Endothelial cell (in vitro differentiated cells): ENCODE results near the gene UBA5. TPM values are rescaled to one million over a fixed set of nuclear protein-coding genes. Genes with fewer than 3 reads are reported as not detected.

Source experiments
- DNase-seq: peaks from one replicate; pipeline ENCODE4 v3.0.0; 2021; ENCODE audit warnings: low spot score
- H3K27ac Mint-ChIP-seq: one replicate; pipeline ENCODE4 v1.8.0; 2021; ENCODE audit warnings: mixed read lengths, inconsistent platforms; ENCODE audit not compliant: unreplicated experiment
- H3K27me3 Mint-ChIP-seq: one replicate; pipeline ENCODE4 v1.8.0; 2021; ENCODE audit warnings: mild to moderate bottlenecking, moderate library complexity, mixed read lengths, inconsistent platforms; ENCODE audit not compliant: unreplicated experiment
- H3K36me3 Mint-ChIP-seq: one replicate; pipeline ENCODE4 v1.8.0; 2021; ENCODE audit warnings: mild to moderate bottlenecking, low read depth, mixed read lengths, inconsistent platforms; ENCODE audit not compliant: unreplicated experiment
- H3K4me1 Mint-ChIP-seq: one replicate; pipeline ENCODE4 v1.8.0; 2021; ENCODE audit warnings: mild to moderate bottlenecking, mixed read lengths, inconsistent platforms; ENCODE audit not compliant: unreplicated experiment
- H3K4me3 Mint-ChIP-seq: one replicate; pipeline ENCODE4 v1.8.0; 2021; ENCODE audit warnings: mild to moderate bottlenecking, mixed read lengths, inconsistent platforms; ENCODE audit not compliant: unreplicated experiment
- H3K9me3 Mint-ChIP-seq: one replicate; pipeline ENCODE4 v1.8.0; 2021; ENCODE audit warnings: mixed read lengths, inconsistent platforms; ENCODE audit not compliant: unreplicated experiment
- CTCF ChIP-seq: fragments of 200-600 bp; sonication (generic); IDR thresholded peaks from one replicate; pipeline ENCODE4 v1.5.0; 2021; ENCODE audit warnings: antibody characterized with exemption; ENCODE audit not compliant: unreplicated experiment
- total RNA-seq: library from RNA; stranded (reverse); fragmentation: NEBNext Ultra II Directional; extraction: Animal tissue kit (Norgen Biotek cat#: 25700); gene quantifications from one replicate; pipeline ENCODE4 v1.2.1, GENCODE V29; 2021; ENCODE audit not compliant: unreplicated experiment

Gene UBA5
- total RNA-seq, 1 donor from 2014 or later = 53.5 TPM

- TF ChIP-seq CTCF = no peak
- Mint-ChIP-seq H3K4me3 (no peak overlapping the region), H3K4me1 (peaks cover 12% of the 10 kb centered on the region), H3K27me3 (peaks cover 2% of the 10 kb centered on the region), H3K9me3 (no peaks in the 10 kb centered on the region), H3K36me3 (peaks cover 4% of the 10 kb centered on the region), H3K27ac (no peak overlapping the region)
- no peak for DNase-seq
Measured at GRCh38 chr3:132716372-132716771, 56.2 kb downstream of the UBA5 start.

GRCh38 chr3:132720228-132720627, 60.1 kb downstream of the UBA5 start:
- H3K27me3 Mint-ChIP-seq = peaks cover 12% of the 10 kb centered on the region

DNA sequence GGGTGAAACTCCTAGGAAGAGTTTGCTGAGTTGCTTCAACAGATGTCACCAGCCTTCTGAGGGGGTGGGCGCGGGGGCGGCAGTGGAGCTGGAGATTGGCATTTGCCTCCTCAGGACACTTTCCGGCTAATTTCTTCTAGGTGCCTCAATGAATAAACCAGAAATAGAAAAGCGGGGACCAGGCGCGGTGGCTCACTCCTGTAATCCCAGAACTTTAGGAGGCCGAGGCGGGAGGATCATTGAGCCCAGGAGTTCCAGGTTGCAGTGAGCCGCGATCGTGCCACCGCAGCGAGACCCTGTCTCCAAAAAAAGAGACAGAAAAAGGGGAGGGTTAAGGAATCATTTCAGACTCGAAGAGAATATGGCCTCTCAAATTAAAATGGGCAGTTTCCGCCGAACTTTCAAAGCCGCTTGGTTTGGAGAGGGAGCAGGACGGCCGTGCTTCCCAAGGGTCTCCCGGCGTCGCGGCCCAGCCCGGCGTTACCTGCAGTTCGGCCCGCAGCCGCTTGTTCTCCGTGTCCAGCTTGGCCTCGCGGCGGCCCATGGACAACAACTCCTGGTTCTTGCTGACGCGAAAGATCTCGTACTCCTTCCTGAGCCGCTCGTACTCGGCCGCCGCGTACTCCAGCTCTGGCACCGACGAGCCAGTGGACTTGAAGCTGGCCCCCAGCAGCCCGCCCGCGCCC, 61.5 kb downstream of the UBA5 start:
- no peaks in the 10 kb centered on the region for H3K9me3 Mint-ChIP-seq
- peaks cover 12% of the 10 kb centered on the region for H3K27me3 Mint-ChIP-seq
- peak; percentile 76 for DNase-seq
- no peaks in the 10 kb centered on the region for H3K36me3 Mint-ChIP-seq
- H3K4me1 Mint-ChIP-seq = peaks cover 19% of the 10 kb centered on the region
- H3K27ac Mint-ChIP-seq = peak overlapping the region; percentile 78
- TF ChIP-seq CTCF = peak; percentile 47
- peak overlapping the region; percentile 95 for H3K4me3 Mint-ChIP-seq

More at GRCh38 chr3:132720228-132720627, 60.1 kb downstream of the UBA5 start:
- Mint-ChIP-seq H3K27ac (no peak overlapping the region), H3K36me3 (no peaks in the 10 kb centered on the region), H3K9me3 (no peaks in the 10 kb centered on the region), H3K4me1 (peaks cover 19% of the 10 kb centered on the region), H3K4me3 (peak overlapping the region; percentile 62)
- DNase-seq = no peak
- TF ChIP-seq CTCF = no peak

- DNase-seq = peak; percentile 96
- Mint-ChIP-seq H3K36me3 (no peaks in the 10 kb centered on the region), H3K4me1 (peaks cover 19% of the 10 kb centered on the region), H3K4me3 (peak within 1 kb of the TSS; percentile 95), H3K27me3 (peaks cover 12% of the 10 kb centered on the region), H3K9me3 (no peaks in the 10 kb centered on the region), H3K27ac (peak within 1 kb of the TSS; percentile 84)
- TF ChIP-seq CTCF = peak; percentile 40
Measured at GRCh38 chr3:132722165-132723023, 62.3 kb downstream of the UBA5 start, which contains the start of gene NPHP3. Gene NPHP3, minus strand, starts transcription at chr3:132722409. Its CDS starts 54 bp downstream, at chr3:132722355.
